ENCODE results near the gene CATSPER3.

CATSPER3 gene

DNA sequence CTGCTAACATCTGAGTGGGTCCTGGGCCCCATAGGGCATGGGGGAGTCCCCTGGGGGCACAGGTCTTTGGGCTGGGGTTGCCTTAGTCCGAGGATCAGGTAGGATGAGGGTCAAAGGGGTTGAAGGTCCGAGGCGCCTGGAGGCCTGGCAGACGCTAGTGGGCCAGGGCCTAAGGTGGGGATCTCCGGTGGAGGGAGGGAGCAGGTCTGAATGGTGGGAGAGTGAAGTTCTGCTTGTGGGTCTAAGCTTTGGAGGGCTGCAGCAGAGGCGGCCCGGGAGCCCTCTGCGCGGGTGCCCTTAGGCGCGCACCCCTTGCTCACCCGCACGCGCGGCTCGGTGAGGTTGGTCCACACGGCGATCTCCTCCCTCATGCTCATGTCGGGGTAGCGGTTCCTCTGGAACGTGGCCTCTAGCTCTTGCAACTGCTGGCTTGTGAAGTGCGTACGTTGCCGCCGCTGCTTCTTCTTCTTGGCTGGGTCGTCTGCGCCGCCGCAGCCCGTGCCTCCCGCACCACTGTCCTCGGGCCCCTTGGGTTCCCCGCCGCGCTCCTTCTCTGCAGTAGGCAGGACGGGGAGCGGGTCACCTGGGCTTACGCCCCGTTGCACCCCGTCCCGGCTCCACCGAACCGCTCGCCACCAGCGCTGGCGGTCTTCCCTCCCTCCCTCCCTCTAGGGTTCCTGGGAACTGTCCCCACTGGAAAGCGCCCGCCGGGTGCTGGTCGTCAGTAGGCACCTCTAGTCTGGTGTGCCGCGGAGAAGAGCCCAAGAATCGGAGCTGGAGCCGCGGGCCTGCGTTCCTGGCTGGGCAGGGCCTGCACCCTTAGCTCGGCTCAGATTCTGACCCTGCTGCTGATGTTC, 63.5 kb downstream of the CATSPER3 start:
- DNase-seq: no peak

- no peak for DNase-seq
These were observed 64.3 kb downstream of the CATSPER3 start for GRCh38 chr5:135031813-135032694.

DNA sequence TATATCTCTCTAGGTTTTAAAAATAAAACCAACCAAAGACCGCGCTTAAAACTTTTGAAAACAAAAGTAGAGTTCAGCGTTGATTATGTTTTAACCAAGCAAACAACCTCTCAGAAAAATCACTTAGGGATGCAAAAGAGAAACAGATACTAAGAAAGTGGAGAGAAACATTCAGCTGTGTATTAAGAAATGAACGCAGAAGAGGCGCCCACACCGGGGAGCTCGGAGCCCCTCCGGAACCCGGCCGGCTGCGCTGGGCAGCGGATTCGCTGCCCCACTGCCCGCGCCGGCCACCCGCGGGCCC, 64.9 kb downstream of the CATSPER3 start:
- DNase-seq: no peak

- peak; percentile 16 for DNase-seq
These were observed 65.5 kb downstream of the CATSPER3 start for GRCh38 chr5:135032999-135033861.

DNA sequence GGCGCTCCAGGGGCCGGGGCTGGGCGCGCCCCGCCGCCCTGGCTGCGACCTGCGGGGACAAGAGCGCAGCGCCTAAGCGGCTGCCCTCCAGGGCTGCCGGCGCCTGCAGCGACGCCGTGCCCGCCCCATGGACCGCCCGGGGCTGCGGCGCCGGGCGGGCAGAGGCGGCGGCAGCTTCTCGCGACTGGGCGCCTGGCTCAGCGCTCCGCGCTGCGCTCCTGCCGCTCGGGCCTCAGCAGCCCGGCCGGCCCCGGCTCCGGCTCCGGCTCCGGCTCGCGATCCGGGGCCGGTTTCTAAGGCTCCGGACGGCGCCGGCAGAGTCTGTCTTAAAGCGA, 66.2 kb downstream of the CATSPER3 start, which contains the start of gene PITX1:
PITX1 (minus strand) TSS at position 328 of the 335 bp plus-strand sequence. CDS start 347 bp downstream, outside the sequence.
- DNase-seq: no peak

GRCh38 chr5:135034236-135034962, 66.7 kb downstream of the CATSPER3 start:
- peak; percentile 74 for DNase-seq

DNA sequence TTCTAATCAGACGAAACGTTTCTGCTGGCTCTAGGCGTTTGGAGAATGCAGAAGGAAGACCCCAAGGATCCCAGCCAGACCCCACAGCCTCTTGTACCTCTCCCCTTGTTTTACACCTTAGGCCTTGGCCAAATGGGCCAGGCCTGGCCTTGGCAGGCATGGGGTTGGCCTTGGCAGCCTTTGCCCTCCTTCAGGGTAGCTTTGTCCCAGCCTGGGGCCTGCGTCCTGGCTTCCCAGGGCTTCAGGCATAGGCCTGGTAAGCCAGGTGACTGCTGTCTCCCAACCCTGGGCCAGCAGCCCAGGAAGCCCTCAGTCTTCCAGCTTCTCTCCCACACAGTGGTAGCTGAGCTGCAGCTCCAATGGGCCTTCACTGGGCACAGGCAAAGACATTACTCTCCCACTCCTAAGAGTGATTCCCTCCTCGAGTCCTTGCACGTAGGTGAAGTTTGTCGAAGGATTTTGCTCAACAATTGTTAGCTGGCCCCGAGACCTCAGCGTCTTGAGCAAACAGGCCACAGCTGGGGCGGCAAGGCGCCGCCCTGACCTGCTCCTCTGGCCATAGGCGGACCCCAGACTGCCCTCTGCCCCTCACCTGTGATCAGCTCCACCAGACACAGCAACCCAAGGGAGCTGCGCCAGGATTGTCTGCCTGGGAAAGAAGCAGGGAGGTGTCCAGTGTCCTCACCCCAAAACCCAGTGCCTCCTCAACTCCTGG, 67.4 kb downstream of the CATSPER3 start:
- DNase-seq: no peak

DNA sequence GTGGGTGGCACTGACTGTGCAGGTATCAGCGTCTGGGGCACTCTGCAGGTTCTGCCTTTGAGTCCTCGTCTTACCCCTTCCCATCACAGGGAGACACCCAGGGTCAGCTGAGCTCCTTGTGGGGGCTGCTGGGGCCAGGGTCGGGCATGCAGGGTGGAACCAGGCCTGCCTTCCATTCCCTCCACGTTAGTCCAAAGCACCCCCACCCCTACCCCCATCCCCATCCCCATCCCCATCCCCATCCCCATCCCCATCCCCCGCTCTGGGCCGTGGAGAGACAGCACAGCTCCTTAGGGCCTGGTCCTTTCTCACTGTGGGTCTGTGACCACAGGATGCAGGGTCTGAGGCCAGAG, 67.9 kb downstream of the CATSPER3 start:
- no peak for DNase-seq

DNA sequence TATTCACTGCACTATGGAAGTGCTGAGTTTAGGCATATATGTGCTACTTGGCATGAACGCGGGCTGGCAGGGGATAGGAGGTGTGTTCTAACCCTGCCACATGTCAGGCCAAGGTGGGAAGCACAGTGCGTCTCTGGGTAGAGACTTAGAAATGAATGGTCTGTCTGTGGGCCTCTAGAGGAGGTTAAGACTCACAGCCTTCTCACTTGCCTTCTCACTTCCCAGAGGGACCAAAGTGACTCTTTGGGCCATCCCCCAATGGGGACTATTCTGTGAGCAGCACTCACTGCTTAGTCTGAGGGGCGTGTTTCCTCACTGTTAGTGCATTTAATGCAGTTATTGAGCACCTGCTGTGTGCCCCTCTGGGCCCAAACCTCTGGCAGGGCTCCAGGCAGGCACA, 68.7 kb downstream of the CATSPER3 start:
- no peak for DNase-seq

GRCh38 chr5:135037519-135038204, 70.0 kb downstream of the CATSPER3 start:
- no peak for DNase-seq

DNA sequence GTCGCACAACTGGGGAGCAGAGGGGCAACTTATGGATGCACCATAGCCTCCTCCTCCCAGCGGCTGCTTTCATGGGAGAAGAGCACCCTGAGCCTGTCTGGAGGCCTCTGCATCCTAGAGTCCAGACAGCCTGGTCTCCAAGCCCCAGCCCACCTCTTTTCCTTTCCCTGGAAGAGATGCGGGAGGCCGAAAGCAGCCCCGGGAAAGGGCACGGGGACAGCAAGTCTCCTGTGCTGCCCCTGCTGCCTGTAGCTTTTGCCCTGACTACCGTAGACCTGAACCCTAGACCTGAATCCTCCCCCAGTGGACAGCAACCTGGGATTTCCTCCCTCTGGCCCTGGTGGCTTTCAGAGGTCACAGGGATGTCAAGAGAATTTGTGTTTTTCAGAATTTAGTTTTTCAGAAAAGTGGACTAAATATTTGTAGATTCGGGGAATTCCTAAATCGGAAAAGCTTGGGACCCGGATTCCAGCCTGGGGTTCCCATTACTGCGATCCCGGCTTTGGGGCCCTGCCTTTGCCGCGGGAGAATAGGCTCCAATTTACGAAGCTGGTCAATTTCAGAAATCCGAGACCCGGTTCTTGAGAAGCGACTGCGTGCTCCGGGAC, 70.6 kb downstream of the CATSPER3 start:
- DNase-seq: no peak

GRCh38 chr5:135038813-135039270, 71.1 kb downstream of the CATSPER3 start:
- DNase-seq: no peak

DNA sequence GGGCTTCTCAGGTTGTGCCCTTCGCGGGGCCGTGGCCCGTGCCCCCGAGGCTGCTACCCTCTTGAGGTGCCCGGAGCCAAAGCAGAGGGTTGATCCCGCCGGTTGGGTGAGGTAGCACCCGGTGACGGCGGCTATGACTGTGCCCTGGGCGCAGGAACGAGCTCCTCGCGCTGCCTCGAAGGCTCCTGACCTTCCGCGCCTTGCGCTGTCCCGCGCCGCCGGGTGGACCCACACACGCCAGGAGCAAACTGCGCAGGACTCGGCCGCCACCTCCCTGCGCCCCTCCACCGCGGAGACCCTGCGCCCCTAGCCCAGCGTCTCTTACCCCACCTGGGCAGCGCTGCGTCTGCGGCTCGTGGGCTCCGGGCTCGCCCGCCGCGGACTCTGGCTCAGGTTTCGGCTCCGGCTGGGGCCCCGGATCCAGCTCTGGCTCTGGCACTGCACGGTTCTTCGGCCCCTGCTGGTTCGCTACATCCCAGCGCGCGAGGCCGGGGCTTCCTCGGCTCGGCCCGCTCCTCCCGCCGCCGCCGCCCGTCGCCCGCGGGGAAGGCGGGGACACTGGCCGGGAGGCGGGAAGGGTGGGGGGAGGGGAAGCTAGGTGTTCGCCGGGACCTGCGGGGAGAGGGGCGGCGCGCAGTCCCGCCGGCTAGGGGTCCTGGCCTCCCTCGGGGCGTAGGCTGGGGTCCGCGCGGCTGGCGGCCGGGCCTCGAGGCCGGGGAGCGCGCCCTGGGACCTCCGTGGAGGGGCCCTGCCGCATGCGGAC, 71.7 kb downstream of the CATSPER3 start:
- no peak for DNase-seq

DNA sequence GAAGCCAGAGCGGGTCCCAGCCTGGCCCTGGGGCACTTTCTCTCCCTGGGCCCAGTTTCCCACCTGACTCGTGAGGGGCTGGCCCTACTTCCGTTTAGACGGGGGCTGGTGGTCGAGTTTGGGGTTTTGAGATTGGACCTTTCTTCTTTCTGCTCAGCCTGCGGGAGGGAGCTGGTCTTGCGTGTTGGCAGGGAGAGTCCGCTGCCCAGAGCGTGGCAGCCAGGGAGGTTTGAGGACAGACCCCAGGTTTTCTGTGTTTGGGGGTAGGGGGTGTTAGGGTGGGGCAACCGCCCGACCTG, 72.3 kb downstream of the CATSPER3 start:
- DNase-seq: no peak

- no peak for DNase-seq
These were observed 72.8 kb downstream of the CATSPER3 start for GRCh38 chr5:135040333-135041144.

- DNase-seq: no peak
These were observed 73.5 kb downstream of the CATSPER3 start for GRCh38 chr5:135041145-135041587.

- DNase-seq: no peak
These were observed 74.0 kb downstream of the CATSPER3 start for GRCh38 chr5:135041726-135042125.

DNA sequence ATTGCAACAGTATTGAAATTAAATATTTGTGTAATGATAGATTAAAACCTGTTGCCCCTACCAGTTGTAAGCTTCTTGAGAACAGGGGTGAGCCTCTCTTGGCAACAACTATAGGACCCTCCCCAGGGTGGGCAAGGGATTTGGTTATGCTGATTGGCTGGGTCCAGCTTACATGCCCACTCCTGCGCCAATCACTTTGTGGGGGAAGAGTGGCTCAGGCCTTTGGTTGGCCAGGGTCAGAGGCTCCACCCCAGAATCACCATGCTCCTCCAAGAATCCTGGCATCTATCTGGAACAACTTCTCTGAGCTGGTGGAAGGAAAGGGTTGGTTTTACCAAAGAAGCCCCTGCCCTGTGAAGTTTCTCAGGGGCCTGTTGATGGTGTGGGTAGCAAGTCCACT, 74.9 kb downstream of the CATSPER3 start:
- DNase-seq: no peak

DNA sequence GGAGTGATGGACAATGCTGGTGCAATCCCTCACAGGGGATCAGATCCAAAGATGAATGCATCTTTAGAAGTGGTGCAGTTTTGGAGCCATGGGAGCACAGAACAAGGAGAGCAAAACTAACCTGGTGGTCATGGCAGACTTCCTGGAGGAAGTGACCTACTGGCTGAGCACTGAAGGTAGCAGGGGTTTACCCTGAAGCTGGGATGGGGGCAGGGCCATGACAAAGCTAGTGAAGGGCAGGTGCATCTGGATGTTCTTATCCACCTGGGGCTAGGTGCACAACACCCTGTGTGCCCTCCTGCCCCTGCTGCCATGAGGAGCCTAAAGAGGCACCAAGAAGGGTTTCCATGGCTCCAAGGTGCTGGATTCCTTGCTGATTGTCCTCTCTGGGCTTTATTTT, 77.8 kb downstream of the CATSPER3 start:
- no peak for DNase-seq

Measured in NCI-H510A treated with DMSO at 0.1 percent for 48 hours (cell line).